ENCODE results near the gene ZRANB3. TPM values are rescaled to one million over a fixed set of nuclear protein-coding genes. Genes with fewer than 3 reads are reported as not detected.

ZRANB3 gene
- total and polyA plus RNA-seq, 2 donors from 2014 or later = 3.6 to 6.4 TPM

GRCh38 chr2:135168204-135168856 is 362.7 kb downstream of the ZRANB3 start:
- FAIRE-seq (no peak), DNase-seq (no peak)
- TF ChIP-seq CTCF (IDR thresholded peaks at IDR 0.05; ENCODE audit: borderline replicate concordance, extremely low read depth, insufficient read depth) = no peak
- Histone ChIP-seq H3K27me3 (ENCODE audit: control insufficient read depth, insufficient read depth, low read length) (no peaks in the 10 kb centered on the region), H3K36me3 (ENCODE audit: control insufficient read depth in 2 of 3, insufficient read depth in 3 of 3, low read length in 3 of 3) (peaks cover 5 to 40% (median 28%) of the 10 kb centered on the region in 3 donors), H3K9ac (ENCODE audit: low read length in 3 of 3) (no peak overlapping the region), H3K27ac (ENCODE audit: low read depth in 2 of 2, low read length in 2 of 2) (no peak overlapping the region), H3K4me3 (ENCODE audit: low read length in 3 of 3) (no peak overlapping the region), H3K4me1 (ENCODE audit: control insufficient read depth in 2 of 3, insufficient read depth in 2 of 3, low read depth in 1 of 3, low read length in 3 of 3) (no peaks in the 10 kb centered on the region), H3K9me3 (ENCODE audit: control insufficient read depth in 2 of 3, insufficient read depth in 1 of 3, low read length in 3 of 3) (no peaks in the 10 kb centered on the region)
- intact Hi-C loops (cut with DNase I) = no loop called here

- DNase-seq (no peak), FAIRE-seq (no peak)
- no peaks in the 10 kb centered on the region for H3K9me3 ChIP-seq (ENCODE audit: control insufficient read depth in 2 of 3, insufficient read depth in 1 of 3, low read length in 3 of 3)
- no peak overlapping the region for H3K4me3 ChIP-seq (ENCODE audit: low read length in 3 of 3)
- H3K9ac ChIP-seq (ENCODE audit: low read length in 3 of 3) = no peak overlapping the region
- intact Hi-C loops (cut with DNase I) = no loop called here
- TF ChIP-seq CTCF (IDR thresholded peaks at IDR 0.05; ENCODE audit: borderline replicate concordance, extremely low read depth, insufficient read depth) = no peak
- H3K27me3 ChIP-seq (ENCODE audit: control insufficient read depth, insufficient read depth, low read length) = no peaks in the 10 kb centered on the region
- H3K4me1 ChIP-seq (ENCODE audit: control insufficient read depth in 2 of 3, insufficient read depth in 2 of 3, low read depth in 1 of 3, low read length in 3 of 3) = no peaks in the 10 kb centered on the region
- H3K27ac ChIP-seq (ENCODE audit: low read depth in 2 of 2, low read length in 2 of 2) = no peak overlapping the region
- peaks cover 5 to 40% (median 28%) of the 10 kb centered on the region in 3 donors for H3K36me3 ChIP-seq (ENCODE audit: control insufficient read depth in 2 of 3, insufficient read depth in 3 of 3, low read length in 3 of 3)
Observed at GRCh38 chr2:135167273-135167672, 363.7 kb downstream of the ZRANB3 start.

- intact Hi-C loops (cut with DNase I) = no loop called here
- TF ChIP-seq CTCF (IDR thresholded peaks at IDR 0.05; ENCODE audit: borderline replicate concordance, extremely low read depth, insufficient read depth) = no peak
- H3K27me3 ChIP-seq (ENCODE audit: control insufficient read depth, insufficient read depth, low read length) = no peaks in the 10 kb centered on the region
- H3K4me3 ChIP-seq (ENCODE audit: low read length in 3 of 3) = no peak overlapping the region
- no peaks in the 10 kb centered on the region for H3K9me3 ChIP-seq (ENCODE audit: control insufficient read depth in 2 of 3, insufficient read depth in 1 of 3, low read length in 3 of 3)
- no peak for FAIRE-seq
- H3K36me3 ChIP-seq (ENCODE audit: control insufficient read depth in 2 of 3, insufficient read depth in 3 of 3, low read length in 3 of 3) = peaks cover 4 to 32% (median 15%) of the 10 kb centered on the region in 3 donors
- no peak for DNase-seq
- no peak overlapping the region for H3K9ac ChIP-seq (ENCODE audit: low read length in 3 of 3)
- H3K4me1 ChIP-seq (ENCODE audit: control insufficient read depth in 2 of 3, insufficient read depth in 2 of 3, low read depth in 1 of 3, low read length in 3 of 3) = no peaks in the 10 kb centered on the region
- H3K27ac ChIP-seq (ENCODE audit: low read depth in 2 of 2, low read length in 2 of 2) = no peak overlapping the region
Observed at GRCh38 chr2:135164431-135164830, 366.6 kb downstream of the ZRANB3 start.

DNA sequence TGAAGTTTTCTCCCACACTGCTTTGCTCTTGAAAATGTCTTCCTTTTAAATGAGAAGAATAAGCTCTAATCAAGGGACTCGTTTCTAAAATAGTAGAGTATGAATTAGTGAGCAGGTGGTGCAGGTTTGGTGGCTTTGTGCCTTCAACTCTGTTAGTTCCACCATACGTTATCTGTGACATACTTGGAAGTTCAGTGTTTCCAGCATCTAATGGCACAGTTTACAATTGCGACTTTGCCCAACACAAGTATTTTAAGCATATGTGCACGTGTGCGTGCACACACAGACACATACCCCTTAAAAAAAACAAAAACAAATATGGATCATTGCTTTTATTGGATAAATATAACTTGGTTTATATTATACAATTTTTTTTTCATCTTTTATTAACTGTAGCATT is 367.1 kb downstream of the ZRANB3 start:
- Histone ChIP-seq H3K36me3 (ENCODE audit: control insufficient read depth in 2 of 3, insufficient read depth in 3 of 3, low read length in 3 of 3) (peaks cover 5 to 32% (median 13%) of the 10 kb centered on the region in 3 donors), H3K4me1 (ENCODE audit: control insufficient read depth in 2 of 3, insufficient read depth in 2 of 3, low read depth in 1 of 3, low read length in 3 of 3) (no peaks in the 10 kb centered on the region), H3K9ac (ENCODE audit: low read length in 3 of 3) (no peak overlapping the region), H3K9me3 (ENCODE audit: control insufficient read depth in 2 of 3, insufficient read depth in 1 of 3, low read length in 3 of 3) (no peaks in the 10 kb centered on the region), H3K27me3 (ENCODE audit: control insufficient read depth, insufficient read depth, low read length) (no peaks in the 10 kb centered on the region), H3K27ac (ENCODE audit: low read depth in 2 of 2, low read length in 2 of 2) (no peak overlapping the region), H3K4me3 (ENCODE audit: low read length in 3 of 3) (no peak overlapping the region)
- no peak for TF ChIP-seq CTCF (IDR thresholded peaks at IDR 0.05; ENCODE audit: borderline replicate concordance, extremely low read depth, insufficient read depth)
- FAIRE-seq (no peak), DNase-seq (no peak)
- intact Hi-C loops (cut with DNase I) = no loop called here
